GM04503 (cell line): ENCODE results near the gene HGFAC.

Experiments used
- DNase-seq: peaks from one replicate; pipeline ENCODE4 v3.0.0-alpha.2; 2012; ENCODE audit warnings: low read depth

HGFAC gene

DNA sequence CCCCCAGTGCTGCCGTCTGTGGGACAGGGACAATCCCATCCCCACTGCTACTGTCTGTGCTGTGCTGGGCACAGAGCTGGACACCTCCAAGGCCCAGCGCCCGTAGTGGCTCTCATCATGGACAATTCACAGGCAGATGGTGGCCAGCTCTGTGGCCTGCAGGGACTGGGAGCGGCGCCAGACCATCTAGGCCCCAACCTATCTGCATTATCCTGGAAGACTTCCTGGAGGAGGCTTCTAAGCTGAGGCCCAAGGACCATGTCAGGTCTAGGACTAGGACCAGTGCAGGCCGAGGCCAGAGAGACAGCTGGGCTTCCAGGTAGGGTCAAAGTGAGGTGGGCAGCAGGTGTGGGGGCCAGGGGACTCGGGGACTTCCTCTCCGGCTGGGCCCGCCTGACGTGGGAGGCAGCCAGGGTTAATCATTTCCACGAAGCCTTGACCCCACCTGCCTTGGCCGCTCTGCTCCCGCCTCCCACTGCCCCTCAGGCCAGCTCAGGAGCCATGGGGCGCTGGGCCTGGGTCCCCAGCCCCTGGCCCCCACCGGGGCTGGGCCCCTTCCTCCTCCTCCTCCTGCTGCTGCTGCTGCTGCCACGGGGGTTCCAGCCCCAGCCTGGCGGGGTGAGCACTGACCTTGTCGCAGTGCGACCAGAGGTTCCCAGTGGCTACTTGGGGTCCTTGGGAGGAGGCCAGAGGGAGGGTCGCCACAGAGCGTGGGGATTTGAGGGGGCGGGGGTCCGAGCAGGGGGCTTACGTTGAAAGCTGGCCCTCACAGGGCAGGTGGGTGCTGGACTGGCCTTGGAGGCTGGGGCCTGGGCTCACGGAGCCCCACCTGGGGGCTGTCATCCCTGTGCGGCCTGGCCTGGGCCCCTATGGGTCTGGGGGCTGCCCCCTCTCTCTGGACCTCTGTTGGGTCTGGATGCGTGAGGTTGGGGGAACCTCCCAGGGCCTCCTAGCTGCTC, at the start of gene HGFAC:
Gene HGFAC (plus strand): TSS at position 468 of the 959 bp plus-strand sequence. CDS start 34 bp downstream, at position 502.
- no peak for DNase-seq

- no peak for DNase-seq
Observed at GRCh38 chr4:3392321-3392720, 49.4 kb upstream of the HGFAC start.

GRCh38 chr4:3393171-3393570, 48.6 kb upstream of the HGFAC start:
- DNase-seq, result no peak

DNA sequence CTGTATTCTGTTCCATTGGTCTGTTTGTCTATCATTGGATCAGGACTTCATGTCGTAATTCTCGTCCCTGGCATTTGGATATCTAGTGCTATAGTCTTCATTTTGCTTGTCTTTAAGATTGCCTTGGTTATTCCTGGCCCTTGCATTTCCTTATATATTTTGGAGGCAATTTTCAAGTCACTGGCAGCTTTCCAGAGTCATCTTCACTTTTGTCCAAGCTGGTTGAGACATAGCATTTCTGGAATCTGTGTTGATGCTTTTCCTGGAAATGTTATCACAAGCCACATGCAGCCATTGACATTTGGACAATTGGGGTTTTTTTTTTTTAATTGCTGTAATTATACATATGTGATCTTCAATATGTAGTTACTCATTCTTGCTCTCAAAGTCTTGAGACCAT, 45.2 kb upstream of the HGFAC start:
- no peak for DNase-seq

GRCh38 chr4:3397128-3397527, 44.6 kb upstream of the HGFAC start:
- DNase-seq, result no peak

DNA sequence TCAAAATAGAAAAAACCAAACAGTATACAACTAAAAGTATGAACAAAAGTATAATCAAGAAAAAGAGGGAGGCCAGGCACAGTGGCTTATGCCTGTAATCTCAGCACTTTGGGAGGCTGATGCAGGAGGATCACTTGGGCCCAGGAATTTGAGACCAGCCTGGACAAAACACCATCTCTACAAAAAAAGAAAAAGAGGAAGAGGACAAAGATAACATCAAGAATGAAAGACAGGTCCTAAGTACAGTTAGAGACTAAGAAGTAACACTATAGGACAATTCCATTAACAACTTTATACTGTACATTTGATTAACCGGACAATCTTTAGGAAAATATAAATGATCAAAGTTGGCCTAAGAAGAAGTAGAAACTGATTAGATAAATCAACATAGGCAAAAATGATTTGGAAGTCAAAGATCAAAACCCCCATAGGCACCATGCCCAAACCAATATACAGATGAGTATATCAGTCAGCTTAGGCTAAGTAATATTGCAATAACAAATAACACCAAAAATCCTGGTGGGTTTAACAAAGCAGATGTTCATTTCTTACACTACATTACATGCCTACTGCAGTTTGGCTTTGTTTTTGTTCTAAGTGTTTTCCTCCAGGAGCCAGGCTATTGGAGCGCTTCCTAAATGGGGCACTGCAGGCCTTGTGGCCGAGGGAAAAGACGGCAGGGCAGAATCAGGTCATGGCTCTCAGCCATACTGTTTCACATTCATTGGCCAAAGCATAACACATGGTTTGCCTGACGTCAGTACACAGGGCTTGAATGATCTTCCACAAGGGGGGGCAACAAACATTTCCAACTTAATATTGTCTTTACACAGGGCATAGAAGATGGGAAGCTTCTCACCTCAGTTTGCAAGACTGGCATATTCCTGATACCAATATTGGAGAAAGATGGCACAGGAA, 42.2 kb upstream of the HGFAC start:
- no peak for DNase-seq

- no peak for DNase-seq
Observed at GRCh38 chr4:3401436-3402171, 40.2 kb upstream of the HGFAC start.

- peak; percentile 84 for DNase-seq
Observed at GRCh38 chr4:3402491-3403347, 39.0 kb upstream of the HGFAC start.

- DNase-seq, result no peak
Observed at GRCh38 chr4:3403348-3403906, 38.3 kb upstream of the HGFAC start.

DNA sequence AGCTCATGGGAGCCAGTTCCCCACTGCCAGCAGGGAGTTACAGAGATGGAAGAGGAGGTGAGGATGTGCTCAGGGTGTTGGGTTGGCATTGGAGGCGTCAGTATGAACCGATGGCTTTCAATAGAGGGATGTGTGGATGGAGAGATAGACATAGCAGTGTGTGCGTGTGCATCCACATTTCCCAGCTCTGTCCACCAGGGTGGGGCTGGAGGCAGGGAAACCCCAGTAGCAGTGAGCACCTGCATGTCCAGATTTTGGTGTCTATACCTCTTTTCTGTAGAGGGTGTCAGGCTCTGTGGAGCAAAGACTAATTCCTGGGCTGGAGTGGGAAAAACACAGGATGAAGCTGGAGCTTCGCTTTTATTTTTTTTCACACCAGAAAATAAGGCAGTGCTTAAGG, 37.2 kb upstream of the HGFAC start:
- DNase-seq, result no peak

- DNase-seq, result no peak
Observed at GRCh38 chr4:3405176-3405575, 36.6 kb upstream of the HGFAC start.

DNA sequence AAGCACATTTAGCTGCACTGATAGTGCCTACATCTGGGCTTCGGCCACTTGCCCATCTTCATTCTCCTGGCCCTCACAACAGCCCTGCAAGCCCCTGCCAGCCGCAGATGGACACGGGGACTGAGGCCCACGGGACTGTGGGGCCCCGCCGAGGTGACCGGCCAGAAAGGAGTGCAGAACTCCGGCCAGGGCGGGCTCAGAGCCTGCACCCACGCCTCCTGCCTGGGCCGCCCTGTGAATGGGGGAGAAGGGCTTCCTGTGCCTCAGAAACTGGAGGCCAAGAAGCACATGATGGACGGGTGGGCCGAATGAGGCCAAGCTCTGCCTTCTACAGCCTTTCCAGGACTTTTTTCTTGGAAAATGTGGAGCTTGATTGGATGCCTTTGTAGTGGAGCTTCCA, 35.7 kb upstream of the HGFAC start:
- DNase-seq, result no peak

GRCh38 chr4:3406431-3406830, 35.3 kb upstream of the HGFAC start:
- DNase-seq, result no peak

DNA sequence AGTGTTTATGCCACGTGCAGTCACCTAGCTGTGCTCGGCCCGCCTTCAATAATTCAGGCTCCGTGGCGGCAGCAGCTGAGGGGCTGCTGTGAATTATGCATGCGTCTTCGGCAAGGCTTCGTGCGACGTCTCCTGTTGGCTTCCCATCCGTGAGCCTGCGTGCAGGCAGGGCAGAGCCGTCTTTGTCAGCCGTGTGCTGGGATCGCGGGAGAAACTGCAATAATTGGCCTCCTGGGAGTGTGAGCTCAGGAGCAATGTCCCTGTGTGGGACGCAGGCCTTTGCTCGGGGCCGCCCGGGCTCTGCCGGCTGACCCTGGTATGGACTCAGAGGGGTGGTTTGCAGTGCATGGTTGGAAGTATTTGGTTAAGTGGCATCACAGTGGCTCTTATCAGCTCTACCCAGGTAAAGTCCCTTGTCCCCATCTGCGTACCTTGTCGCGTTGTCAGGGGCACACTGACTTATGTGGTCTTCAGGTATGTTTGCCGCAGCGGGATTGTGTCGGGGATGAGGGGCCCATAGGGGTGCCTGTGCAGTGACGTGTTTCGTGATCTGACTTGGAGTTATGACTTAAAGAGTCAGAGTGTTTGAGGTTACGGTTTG, 34.5 kb upstream of the HGFAC start:
- DNase-seq, result no peak

- no peak for DNase-seq
Observed at GRCh38 chr4:3407930-3408792, 33.6 kb upstream of the HGFAC start.

GRCh38 chr4:3408793-3409330, 32.9 kb upstream of the HGFAC start:
- no peak for DNase-seq

DNA sequence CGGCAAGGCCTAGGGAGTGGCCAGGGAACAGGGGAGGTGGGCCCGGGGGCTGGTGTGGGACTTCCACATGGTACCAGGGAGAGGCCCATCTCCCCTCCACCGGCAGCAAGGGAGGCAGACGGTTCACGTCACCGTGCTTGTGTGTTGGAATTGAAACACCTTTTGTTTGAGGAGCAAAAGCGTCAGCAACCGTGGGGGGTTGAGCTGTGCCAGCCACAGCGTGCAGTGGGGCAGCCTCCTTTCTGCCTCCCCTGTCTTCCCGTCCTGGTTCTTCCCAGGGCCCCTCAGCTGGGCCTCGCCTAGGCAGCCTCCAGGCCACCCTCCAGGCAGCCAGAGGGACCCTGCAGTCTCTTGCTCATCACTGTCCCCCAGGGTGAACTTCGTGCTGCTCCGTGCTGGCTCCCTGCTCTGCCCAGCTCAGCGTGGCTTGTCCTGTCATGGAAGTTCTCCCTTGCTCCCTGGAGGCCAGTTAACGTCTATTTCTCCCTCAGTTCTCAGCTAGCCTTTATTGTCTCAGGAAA, 32.1 kb upstream of the HGFAC start:
- DNase-seq, result no peak

GRCh38 chr4:3410401-3411135, 31.2 kb upstream of the HGFAC start:
- no peak for DNase-seq
